Measurements from ENCODE around the gene AFMID.
"Not testable (repeated sequence)": the region's sequence is repeated elsewhere in the genome, so short reads cannot be mapped to it uniquely, and the experiment has no call there.

The AFMID gene

DNA sequence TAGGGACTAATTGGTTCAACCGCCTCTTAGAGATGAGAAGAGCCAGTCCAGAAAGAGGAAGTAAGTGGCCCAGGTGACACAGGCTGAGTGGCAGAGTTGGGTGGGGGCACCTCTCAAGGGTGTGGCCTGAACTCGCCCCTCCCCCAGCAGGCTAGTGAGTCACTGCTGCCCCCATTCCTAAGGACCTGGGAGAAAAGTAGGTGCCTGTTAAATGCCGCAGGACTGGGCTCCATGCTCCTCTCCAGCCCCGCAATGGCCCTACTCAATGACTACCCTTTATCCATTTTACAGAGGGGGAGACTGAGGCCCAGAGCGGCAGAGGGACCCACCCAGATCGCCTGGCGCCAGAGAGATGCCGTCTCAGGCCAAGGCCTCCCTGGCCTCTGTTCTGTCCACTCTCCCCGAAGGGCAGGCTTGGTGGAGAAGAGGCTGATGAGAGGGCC lies 52.3 kb downstream of the AFMID start:
- DNase-seq: no peak

DNA sequence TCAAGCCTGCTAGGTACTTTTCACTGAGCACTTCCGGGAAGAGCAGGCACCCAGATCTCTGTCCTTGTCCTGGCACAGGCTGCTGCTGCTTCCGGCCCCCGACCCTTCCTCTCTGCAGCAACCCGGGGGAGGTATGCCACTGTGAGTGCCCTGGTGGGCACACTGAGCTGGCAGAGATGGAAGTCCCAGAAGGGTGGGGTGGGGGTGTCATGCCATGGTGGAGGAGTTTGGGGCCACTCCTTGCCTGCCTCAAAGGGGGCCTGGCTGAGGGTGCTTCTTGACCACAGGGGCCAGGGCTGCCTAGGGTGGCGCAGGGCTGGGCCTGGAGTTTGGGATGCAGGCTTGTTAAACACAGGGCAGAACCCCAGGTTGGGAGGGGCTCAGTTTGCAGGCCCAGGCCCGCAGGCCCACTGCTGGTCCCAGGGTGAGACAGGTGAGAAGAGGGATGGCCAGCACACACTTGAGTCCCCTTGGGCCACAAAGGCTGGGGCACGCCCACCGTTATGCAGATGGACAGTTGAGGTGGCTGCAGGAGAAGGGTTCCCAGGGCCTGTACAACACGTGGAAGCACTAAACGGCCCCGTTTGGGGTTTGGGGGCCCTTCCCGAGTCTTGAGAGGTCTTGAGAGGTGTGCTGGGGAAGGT lies 53.0 kb downstream of the AFMID start:
- DNase-seq: no peak

DNA sequence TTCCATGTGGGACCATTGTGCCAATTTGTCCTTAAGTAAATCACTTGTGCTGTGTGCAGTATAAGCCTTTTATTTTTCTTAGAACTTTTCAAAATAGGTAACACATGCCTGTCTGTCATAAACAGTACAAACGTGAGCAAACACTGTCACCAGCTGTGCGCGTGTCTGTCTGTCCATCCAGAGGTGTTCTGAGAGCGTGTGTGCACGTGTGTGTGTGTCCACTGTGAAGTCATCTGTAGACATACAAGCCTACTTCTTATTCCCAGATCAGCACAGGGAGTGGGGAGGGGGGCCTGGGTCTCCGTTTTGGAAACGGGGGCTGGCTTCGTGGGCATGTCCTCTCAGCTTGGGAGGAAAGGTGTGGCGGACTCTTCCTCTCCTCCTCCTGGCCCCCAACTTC lies 53.7 kb downstream of the AFMID start:
- DNase-seq: no peak

- peak; percentile 39 for DNase-seq
These were observed 54.3 kb downstream of the AFMID start for GRCh38 chr17:78241277-78242023.

GRCh38 chr17:78242024-78242742 lies 55.0 kb downstream of the AFMID start:
- DNase-seq: peak; percentile 66

- no peak for DNase-seq
These were observed 60.1 kb downstream of the AFMID start for GRCh38 chr17:78247304-78247703.

GRCh38 chr17:78248051-78248914 lies 61.1 kb downstream of the AFMID start:
- no peak for DNase-seq

- DNase-seq: no peak
These were observed 62.1 kb downstream of the AFMID start for GRCh38 chr17:78249074-78249817.

DNA sequence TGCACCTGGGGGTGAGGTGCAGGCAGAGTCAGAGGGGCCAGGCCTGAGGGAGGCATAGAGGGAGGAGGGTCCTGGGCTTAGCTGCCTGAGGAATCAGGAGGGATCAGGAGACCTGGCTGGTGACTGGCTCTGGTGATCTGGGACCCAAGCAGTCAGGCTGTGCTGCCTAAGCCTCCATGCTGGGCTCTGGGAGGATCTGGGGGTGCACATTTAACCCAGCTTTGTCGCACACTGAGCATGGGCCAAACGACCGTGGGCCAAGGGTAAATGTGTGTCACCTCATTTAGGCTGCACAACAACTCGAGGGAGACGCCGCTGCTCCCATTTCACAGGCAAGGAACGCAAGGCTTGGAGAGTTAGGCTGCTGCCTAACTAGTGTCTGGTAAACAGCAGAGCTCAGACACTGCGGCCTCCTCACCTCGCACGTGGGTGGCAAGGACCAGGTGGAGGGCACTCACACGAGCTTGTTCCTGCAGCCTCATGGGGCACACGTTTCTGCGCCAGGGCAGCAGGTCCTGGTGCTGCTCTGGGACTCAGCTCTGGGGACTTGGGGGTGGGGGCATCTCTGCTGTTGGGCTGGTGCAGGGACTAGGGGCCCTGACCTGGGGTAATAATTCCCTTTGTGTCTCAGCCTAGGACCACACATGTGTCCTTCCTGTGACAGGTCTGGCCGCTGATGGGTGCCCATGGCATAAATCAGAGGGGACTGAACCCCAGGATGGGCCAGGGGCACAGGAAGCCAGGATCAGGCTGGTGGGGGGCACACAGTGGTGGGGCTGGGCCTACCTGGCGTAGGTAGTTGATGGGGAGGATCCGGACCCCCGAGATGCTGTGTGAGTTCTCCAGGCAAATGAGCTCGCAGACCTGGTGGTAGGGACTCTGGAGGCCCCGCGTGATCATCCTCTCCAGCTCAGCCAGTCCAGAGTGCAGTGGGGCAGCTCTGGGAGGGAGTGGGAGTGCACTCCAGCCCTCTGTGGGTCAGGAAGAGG lies 63.0 kb downstream of the AFMID start:
- no peak for DNase-seq

- DNase-seq: peak; percentile 75
These were observed 64.0 kb downstream of the AFMID start for GRCh38 chr17:78250891-78251772.

- no peak for DNase-seq
These were observed 64.6 kb downstream of the AFMID start for GRCh38 chr17:78251773-78252103.

- no peak for DNase-seq
These were observed 65.0 kb downstream of the AFMID start for GRCh38 chr17:78252111-78252634.

DNA sequence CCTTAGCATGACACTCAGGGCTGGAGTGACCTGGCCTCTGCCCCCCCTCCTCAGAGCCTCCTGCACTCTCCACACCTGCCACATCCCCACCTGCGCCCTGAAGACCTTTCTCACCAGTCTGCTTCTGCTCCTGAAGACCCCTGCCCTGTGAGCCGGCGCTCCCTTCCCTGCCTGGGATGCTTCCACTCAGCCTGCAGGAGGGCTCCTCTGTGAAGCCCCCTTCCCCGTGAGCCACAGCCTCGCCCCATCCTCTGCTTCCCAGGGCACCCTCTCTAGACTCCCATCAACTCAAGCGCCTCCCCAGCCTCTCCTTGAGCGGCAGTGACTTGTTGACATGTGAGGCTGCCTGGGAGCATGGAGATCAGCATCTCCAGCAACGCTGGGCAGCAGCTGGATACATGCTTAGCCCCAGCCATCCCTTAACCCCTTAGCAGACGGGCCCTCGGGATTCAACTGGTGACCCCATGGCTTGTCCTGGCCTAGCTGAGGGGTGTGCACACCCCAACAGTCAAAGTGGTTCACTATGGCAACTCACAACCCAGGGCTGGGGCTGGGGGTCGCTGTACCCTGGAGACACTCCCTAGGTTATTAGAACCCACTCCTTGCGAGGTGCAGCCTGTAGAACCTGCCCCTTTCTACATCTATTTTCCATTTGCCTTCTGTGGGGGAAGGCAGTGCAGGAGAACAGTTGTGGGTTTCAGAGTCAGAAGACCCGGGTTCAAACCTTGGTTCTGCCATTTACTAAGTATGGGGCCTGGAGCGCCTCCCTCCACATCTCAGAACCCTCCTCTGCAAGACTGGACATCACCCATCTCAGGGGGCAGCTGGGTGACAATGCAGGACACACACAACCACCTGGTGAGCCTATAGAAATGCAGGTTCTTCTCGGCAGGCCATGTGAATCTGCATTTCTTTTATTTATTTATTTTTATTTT lies 65.8 kb downstream of the AFMID start:
- DNase-seq: no peak

DNA sequence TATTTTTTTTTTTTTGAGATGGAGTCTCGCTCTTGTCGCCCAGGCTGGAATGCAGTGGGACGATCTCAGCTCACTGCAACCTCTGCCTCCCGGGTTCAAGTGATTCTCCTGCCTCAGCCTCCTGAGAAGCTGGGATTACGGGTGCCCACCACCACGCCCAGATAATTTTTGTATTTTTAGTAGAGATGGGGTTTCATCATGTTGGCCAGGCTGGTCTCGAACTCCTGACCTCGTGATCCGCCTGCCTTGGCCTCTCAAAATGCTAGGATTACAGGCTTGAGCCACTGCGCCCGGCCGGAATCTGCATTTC lies 66.4 kb downstream of the AFMID start:
- not testable (repeated sequence) for DNase-seq

GRCh38 chr17:78253946-78254672 lies 66.9 kb downstream of the AFMID start:
- peak; percentile 80 for DNase-seq

GRCh38 chr17:78255029-78255656 lies 68.0 kb downstream of the AFMID start:
- DNase-seq: no peak

GRCh38 chr17:78255953-78256706 lies 69.0 kb downstream of the AFMID start:
- DNase-seq: no peak
